Bone marrow (tissue), 2 donors: Measurements from ENCODE around the gene FMO1.
A peak's percentile ranks its signal among the peaks of the same experiment; 100 is the strongest.
"Not testable (repeated sequence)": the region's sequence is repeated elsewhere in the genome, so short reads cannot be mapped to it uniquely, and the experiment has no call there.

Experiments used
- DNase-seq, 2 donors: peaks; one replicate each; lab custom pipeline; 2025; lab: John Stamatoyannopoulos, UW

FMO1 gene

GRCh38 chr1:171236231-171236630, 12.1 kb upstream of the FMO1 start:
- DNase-seq, result not testable (repeated sequence)

DNA sequence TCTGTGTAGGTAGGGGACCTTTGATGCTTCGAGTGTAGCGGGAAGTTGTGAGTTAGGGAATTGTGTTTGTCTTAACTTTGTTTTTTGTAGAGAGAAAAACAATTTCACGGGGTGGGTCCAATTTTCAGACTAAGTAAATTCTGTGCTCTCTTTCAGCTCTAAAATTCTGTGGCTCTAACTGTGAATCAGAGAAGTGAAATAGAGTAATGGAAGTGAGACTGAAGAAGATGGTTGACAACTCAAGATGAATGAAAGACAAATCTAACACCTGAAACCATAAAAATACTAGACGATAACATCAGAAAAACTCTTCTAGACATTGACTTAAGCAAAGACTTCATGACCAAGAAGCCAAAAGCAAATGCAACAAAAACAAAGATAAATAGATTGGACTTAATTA, 4.4 kb upstream of the FMO1 start:
- no peak for DNase-seq

- DNase-seq, result peak in 1 of 2 donors; percentile 3
Observed at GRCh38 chr1:171245458-171246064, 2.7 kb upstream of the FMO1 start.

GRCh38 chr1:171247501-171247900, 793 bp upstream of the FMO1 start:
- no peak for DNase-seq

GRCh38 chr1:171248841-171249240, 547 bp downstream of the FMO1 start:
- DNase-seq, result no peak

DNA sequence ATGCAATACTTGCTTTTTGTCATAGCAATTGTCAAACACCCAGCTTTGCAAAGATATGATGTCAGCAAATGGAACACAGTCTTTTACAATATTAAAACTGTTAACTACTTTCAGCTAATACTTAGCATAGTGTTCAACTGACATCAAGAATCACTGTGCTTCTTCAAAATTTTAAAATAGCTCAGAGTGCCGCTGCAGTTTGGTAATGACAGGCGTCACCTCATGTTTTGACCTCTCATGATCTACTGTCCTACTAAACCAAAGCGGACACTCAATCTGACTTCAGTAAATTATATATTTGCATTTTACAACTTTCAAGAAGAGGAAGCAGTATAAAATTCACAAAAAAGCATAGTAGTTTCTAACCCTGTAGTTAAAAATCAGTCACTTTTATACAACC, 2.0 kb downstream of the FMO1 start:
- no peak for DNase-seq

DNA sequence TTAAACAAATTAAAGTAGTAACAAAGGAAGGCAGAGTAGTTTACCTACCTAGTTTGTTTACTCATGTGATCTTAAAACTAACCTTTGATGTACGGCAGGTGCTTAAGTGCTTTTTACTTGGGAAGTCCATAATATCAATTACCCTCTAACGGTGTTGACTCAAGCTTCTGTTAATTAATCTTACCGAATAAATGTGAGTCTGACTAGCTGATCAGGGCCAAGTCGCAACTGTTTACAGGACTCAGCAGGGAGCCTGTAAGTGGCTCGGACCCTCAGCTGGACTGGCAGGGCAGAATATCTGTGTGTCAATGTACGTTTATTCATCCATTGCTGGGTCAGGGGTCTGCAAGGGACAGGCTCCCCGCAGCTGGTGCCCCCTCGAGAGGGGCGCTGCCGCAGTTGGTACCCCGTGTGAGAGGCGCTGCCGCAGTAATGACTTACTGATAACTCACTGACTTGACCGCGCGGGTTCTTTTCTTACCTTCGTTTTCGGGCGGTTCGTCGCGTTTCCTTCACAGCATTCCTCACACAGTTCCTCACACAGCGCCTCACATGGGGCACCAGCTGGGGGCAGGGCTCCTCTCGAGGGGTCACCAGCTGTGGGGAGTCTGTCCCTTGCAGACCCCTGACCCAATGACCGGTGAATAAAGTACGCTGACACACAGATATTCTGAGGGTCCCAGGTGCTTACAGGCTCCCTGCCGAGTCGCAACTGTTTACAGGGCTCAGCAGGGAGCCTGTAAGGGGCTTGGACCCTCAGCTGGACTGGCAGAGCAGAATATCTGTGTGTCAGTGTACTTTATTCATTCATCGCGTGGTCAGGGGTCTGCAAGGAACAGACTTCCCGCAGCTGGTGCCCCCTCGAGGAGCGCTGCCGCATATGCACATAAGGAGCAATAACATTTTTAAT, 3.0 kb downstream of the FMO1 start:
- DNase-seq, result no peak

GRCh38 chr1:171251952-171252300, 3.6 kb downstream of the FMO1 start:
- no peak for DNase-seq

GRCh38 chr1:171252482-171252881, 4.2 kb downstream of the FMO1 start:
- no peak for DNase-seq

DNA sequence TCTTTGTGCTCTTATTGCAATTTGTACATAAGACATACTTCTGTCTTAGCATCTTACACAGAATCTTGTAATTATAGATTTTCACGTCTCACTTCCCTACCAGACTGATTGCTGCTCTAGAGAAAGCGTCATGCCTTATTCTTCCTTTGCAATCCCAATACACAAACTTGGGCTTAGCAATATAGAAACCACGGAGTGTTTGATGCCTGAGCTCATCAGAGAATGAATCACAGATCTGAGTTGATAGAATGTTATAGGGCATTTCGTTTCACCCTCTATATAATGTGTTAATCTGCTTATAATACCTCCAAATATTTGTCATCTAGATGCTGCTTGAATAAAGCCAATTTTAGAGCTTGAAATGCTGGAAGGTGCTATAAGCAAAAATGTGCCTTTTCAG, 6.6 kb downstream of the FMO1 start:
- DNase-seq, result no peak

GRCh38 chr1:171256940-171257606, 8.8 kb downstream of the FMO1 start:
- DNase-seq, result no peak

- DNase-seq, result no peak
Observed at GRCh38 chr1:171257607-171258076, 9.3 kb downstream of the FMO1 start.

GRCh38 chr1:171258429-171258828, 10.1 kb downstream of the FMO1 start:
- no peak for DNase-seq

GRCh38 chr1:171258943-171259342, 10.6 kb downstream of the FMO1 start:
- no peak for DNase-seq

- DNase-seq, result no peak
Observed at GRCh38 chr1:171261336-171261735, 13.0 kb downstream of the FMO1 start.

GRCh38 chr1:171263901-171264300, 15.6 kb downstream of the FMO1 start:
- DNase-seq, result no peak

GRCh38 chr1:171265686-171266085, 17.4 kb downstream of the FMO1 start:
- no peak for DNase-seq

GRCh38 chr1:171266930-171267329, 18.6 kb downstream of the FMO1 start:
- no peak for DNase-seq

- DNase-seq, result no peak
Observed at GRCh38 chr1:171267391-171267790, 19.1 kb downstream of the FMO1 start.

DNA sequence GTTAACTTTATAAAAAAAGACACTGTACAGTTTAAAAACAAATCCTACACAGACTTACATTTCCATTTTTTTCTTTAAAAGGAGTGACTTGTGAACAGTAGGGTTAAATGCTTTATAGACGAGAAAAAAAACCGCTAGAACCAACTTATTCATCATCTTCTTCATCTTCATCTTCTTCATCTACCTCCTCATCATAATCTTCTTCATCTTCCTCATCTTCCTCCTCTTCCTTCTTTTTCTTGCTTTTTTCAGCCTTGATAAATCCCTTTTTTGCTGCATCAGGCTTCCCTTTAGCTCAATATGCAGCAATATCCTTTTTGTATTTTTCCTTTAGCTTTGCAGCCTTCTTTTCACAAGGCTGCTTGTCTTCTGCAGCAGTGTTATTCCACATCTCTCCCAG, 22.5 kb downstream of the FMO1 start:
- no peak for DNase-seq

GRCh38 chr1:171277534-171277933, 29.2 kb downstream of the FMO1 start:
- DNase-seq, result no peak

DNA sequence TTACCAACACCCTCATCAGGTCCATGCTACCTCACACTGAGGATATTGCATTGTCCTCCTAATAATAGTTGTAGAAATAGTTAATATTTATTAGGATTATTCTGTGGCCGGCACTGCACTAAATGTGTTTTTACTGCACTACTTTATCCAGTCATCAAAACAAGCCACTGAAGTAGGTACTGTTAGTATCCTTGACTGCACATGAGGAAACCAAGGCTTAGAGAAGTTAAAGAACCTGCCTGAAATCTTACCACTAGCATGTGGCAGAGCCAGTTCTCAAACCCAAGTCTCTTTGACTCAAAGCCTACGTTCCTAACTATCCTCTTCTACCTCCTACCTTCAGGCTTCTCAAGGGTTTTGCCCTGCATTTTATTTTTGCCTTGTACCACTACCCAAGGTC, 30.9 kb downstream of the FMO1 start:
- DNase-seq, result no peak

GRCh38 chr1:171279678-171280077, 31.4 kb downstream of the FMO1 start:
- DNase-seq, result no peak
